Measurements from ENCODE around the gene LCP1.

The LCP1 gene

DNA sequence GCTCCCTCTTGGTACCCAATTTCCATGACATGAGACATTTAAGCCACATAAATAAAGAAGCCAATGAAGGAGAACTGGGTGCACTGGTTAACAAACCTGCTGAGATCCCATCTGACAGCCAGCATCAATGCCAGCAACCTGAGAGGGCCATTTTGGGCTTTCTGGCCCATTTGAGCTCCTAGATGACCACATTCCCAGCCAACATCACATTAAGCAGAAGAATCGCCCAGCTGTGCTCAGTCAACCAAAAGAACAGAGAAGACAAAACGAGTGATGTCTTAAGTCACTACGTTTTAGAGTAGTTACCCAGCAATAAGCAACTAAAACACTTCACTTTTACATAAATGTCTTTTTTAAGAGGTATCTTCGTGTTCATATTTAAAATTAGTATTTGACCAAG, 21.9 kb downstream of the LCP1 start:
- no peak for DNase-seq (ENCODE audit: low read depth in 2 of 2)

- DNase-seq (ENCODE audit: low read depth in 2 of 2) = no peak
These were observed 23.0 kb downstream of the LCP1 start for GRCh38 chr13:46158983-46159382.

DNA sequence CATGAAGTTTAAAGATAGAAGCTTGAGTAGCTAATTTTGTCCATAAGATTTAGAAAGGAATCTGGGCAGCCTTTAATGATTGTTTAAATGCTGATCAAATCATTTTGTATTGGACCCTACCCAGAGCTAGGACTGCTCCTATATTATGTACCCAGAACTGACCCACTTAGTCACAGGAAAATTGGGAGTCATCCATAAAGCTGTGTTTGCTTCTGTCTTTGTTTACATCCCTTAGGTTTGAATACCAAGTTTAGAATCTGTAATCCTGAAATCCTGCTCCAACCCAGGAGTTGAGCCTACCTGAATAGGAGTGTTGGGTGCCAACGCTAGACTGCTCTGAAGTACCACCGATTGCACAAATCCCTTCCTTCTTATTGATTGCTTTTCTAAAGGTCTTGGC, 23.8 kb downstream of the LCP1 start:
- DNase-seq (ENCODE audit: low read depth in 2 of 2) = no peak

DNA sequence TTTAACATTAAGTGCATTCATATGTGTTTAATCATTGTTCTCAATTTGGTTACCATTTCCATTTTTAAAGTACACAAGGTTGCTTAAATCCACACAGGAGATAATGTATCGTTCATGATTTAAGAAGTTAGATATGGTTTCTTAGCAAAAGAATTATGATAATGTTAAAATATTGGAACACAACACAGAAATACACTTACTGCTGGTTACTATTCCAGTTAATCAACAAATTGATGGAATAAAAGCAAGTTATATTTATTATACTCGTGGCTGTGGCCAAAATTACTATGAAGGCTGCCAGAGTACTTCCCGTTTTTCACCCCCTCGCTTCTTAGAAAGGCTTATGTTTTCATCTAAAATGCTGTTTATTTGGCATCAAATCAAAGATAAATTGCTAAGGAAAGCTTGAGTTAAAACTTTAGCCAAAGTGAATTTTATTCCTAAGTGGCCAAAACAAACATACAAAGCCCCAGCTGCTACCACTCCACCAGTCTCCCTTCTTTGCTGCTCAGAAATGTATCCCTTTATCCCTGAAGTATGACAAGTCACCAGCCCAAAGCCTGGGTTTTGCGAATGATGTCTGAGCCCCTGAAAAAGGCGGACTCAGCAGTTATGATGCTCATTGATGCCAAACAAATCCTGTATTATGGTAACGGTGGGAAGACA, 27.7 kb downstream of the LCP1 start:
- DNase-seq (ENCODE audit: low read depth in 2 of 2) = no peak

DNA sequence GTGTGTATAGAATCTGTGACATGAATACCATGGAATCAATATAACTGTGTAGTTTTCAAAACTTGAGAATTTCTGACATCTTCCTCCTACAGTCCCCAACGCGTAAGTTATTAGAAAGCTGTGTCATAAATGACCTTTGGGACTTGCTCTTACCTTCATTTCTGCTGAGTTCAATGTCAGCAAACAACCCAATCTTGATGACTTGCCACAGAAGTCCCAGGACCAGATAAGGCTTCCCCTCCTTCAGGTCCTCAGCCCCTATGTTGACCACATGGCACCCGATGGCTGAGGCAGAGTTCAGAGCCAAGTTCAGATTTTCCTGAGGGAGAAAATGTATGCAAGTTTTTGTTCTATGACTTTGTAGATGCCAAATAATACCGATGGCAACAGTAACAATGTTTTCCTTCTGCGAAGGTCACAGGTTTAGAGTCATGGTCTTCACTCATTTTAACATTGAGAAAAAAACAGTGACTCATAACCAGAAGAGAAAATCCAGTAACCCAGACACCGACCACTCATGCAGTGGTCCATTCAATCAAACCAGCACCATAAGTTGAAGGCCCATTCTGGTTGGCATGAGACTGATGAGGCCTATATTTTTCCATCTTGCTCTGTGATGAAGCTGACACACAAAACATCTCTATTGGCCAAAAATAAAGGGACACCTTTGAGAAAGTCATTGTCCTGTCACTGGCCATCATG, 29.2 kb downstream of the LCP1 start:
- no peak for DNase-seq (ENCODE audit: low read depth in 2 of 2)

- no peak for DNase-seq (ENCODE audit: low read depth in 2 of 2)
These were observed 31.8 kb downstream of the LCP1 start for GRCh38 chr13:46150134-46150693.

GRCh38 chr13:46149272-46150133, 32.5 kb downstream of the LCP1 start:
- DNase-seq (ENCODE audit: low read depth in 2 of 2) = no peak

DNA sequence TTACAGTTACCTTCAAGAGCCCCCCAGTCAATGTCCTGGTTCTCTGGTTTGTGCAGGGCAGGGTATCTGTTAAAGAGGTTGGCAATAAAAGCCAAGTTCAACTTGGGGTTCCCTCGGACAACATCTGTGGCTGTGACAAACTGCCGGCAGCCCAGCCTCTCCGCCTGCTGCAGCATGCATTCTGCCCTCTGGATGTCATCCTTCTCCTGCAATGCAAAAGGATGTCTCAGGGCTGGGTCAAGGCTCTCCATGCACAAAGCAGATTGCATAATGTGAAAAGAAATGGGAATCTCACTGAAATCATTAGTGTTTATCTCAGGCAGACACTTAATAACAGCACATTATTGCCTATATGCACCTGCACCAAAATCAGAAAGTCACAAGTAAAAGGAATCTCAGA, 35.1 kb downstream of the LCP1 start:
- DNase-seq (ENCODE audit: low read depth in 2 of 2) = no peak

GRCh38 chr13:46145950-46146349, 36.0 kb downstream of the LCP1 start:
- DNase-seq (ENCODE audit: low read depth in 2 of 2) = no peak

GRCh38 chr13:46145135-46145534, 36.8 kb downstream of the LCP1 start:
- DNase-seq (ENCODE audit: low read depth in 2 of 2) = no peak

- DNase-seq (ENCODE audit: low read depth in 2 of 2) = no peak
These were observed 38.7 kb downstream of the LCP1 start for GRCh38 chr13:46143184-46143701.

GRCh38 chr13:46142776-46143175, 39.2 kb downstream of the LCP1 start:
- no peak for DNase-seq (ENCODE audit: low read depth in 2 of 2)

DNA sequence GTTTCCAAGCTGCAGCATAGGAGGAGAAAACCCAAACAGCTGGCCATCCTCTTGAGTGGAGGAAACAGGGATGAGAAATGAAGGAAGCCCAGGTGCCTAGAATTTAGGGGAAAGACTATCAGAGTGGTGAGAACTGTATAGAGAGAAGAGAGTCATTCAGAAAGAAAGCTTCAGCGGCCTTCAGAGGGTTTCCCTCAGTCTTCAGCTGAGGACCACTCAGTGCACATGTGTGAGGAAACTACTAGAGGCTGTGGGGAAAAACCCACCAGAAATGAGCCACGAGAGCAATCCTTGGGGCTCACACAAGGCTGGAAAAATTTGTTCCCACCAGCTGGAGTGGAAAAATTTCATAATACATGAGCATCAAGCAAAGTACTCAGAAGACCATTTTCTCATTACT, 41.9 kb downstream of the LCP1 start:
- no peak for DNase-seq (ENCODE audit: low read depth in 2 of 2)

DNA sequence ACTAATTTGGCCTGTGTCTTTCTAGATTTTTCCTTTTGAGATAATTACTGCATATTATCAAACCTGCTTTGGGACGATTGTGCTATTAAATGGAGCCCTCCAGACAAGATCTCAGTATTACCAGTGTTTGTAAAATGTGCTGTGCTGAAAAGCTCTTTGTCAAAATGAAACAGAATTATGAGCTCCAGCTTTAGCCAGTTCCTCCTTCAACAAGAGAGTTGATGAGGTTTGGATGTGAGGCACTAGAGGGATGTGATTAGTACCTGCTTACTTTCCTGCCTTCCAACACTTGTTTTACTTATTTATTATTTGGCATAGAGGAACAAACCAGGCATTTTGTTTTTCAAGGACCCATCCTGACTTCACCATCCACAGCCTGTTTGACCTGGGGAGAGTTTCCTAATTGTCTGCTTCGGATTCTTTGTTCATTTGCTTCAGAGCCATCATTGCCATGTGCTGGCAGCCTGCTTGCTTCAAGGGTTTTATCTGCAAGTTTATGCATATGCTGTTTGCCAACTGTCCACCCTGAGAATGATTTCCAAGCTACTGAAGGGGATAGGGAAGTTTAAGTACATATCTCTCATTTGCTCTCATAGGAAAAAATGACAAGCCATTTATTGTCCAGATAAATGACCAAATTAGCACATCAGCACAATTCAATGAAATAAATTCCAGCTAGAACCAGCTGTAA, 44.2 kb downstream of the LCP1 start:
- DNase-seq (ENCODE audit: low read depth in 2 of 2) = no peak

DNA sequence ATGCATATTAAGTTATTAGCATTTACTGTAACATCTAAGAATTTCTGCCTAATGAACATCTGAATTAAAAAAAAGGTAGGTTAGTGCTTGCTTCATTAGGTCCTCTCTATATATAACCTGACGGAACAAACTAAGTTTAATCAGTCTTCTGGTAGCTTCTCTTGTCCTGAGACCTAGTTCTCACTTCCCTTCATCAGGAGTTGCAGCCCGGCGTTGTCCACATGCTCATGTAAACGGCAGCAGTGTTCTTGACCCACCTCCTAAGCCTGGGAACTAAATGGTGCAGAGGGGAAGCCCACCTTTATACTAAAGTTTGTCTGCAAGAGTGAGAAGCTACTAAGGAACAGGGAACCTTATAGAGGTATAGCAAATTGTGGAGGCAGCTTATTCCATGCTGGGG, 45.3 kb downstream of the LCP1 start:
- DNase-seq (ENCODE audit: low read depth in 2 of 2) = no peak

DNA sequence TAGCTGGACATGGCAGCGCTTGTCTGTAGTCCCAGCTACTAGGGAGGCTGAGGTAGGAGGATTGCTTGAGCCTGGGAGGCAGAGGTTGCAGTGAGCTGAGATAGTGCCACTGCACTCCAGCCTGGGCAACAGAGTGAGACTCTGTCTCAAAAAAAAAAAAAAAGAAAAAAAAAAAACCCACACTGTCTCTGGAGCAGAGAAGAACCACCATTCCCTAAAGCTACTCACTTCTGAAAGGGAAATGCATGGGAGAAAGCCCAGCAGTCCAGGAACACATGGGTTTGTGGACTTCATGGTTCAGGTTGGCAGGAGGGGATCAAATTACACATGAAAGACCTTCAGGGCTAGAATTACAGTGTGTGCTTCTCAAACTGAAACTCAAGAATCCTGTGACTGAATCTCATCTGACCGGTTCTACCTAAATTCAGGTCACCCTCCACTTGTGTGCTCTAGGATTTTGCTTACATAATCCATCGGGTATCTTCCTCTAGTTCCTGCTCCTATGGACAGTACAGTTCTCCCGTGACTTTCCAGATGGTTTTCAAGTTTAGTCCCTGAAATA, 46.9 kb downstream of the LCP1 start:
- DNase-seq (ENCODE audit: low read depth in 2 of 2) = no peak

GRCh38 chr13:46134494-46134893, 47.5 kb downstream of the LCP1 start:
- no peak for DNase-seq (ENCODE audit: low read depth in 2 of 2)

DNA sequence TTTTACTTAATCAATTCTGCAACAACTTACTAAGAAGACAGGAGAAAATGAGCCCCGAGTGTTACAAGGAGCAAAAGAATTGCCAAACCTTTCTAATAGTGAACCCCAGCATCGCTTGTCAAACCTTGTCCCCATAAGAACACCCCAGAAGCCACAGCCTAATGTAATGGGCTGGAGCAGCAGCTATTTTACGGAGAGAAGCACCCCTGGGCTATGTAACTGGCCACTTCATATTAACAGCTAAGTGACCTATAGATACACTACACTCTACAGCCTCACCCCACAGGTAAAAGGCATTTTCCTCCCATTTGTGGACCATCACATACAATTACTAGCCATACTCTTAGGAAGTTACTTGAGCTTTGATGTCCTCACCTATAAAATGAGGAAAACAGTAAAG, 49.9 kb downstream of the LCP1 start:
- no peak for DNase-seq (ENCODE audit: low read depth in 2 of 2)

DNA sequence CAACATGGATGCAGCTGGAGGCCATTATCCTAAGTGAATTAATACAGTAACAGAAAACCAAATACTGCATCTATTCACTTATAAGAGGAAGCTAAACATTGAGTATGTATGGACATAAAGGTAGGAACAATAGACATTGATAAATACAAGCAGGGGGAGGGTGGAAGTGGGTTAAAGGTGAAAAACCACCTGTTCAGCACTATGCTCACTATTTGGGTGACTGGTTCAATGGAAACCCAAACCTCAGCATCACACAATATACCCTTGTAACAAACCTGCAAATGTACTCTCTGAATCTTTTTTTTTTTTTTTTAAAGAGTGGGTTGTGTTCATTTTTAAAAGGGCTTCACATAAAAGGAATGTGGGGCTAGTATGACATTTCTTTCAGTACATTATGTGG, 50.3 kb downstream of the LCP1 start:
- DNase-seq (ENCODE audit: low read depth in 2 of 2) = no peak

DNA sequence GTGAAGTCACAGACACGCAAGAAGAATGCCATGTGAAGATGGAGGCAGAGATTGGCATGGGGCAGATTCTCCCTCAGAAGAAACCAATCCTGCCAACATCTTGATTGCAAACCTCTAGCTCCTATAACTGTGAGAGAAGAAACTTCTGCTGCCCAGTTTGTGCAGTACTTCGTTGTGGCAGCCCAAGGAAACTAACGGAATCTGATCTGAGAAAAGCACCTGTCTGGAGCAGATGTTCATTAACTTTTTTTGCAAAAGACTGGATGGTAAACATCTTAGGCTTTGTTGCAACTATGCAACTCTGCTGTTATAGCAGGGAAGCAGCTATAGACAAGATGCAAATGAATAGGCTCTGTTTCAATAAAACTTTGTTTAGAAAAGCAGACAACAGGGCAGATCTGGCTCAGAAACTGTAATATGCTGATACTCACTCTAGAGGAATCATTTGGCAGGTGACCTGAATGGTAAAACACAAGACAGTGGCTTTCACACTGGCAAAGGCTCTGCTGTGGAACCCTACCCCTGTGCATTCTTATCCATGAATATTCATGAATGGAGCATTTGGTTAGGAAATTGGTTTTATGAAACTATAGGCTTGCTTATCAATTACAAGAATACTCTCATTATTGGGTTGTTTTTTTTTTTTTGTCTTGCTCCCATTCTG, 51.9 kb downstream of the LCP1 start:
- no peak for DNase-seq (ENCODE audit: low read depth in 2 of 2)

DNA sequence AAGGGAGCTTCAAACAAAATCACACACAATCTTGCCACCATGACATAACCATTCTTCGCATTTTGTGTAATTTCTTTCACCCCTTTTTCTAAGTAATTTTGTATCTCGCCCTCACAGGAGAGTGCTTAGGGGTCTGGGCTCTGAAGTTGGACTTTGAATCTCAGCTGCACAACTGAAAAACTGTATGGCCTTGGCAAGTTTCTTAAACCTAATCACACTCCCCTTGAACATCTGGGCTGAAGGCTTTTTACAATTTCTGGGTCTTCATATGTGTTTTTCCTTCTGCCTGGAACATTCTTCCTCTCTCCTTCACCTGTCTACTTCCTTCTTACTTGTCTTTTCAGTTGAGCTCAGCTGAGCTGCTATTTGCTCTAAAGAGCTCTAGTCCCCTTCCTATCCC, 52.9 kb downstream of the LCP1 start:
- no peak for DNase-seq (ENCODE audit: low read depth in 2 of 2)

Measured in stimulated activated CD4-positive, alpha-beta T cell treated with anti-CD3 and anti-CD28 coated beads, Interleukin-1b, Interleukin-23, amount 100 ng/mL, for 4 hours (primary cell).